Lower lobe of right lung (tissue), 2 donors: ENCODE data around the gene PLXNB1. TPM values are rescaled to one million over a fixed set of nuclear protein-coding genes. Genes with fewer than 3 reads are reported as not detected.

Source experiments
- ATAC-seq, 2 donors: fragments of 200-7000 bp; cut with Tn5 transposase; one replicate each; pipeline ENCODE4 v1.9.1; 2020 to 2022; ENCODE audit warnings: mild to moderate bottlenecking in 2 of 2, moderate library complexity in 2 of 2
- DNase-seq: peaks from one replicate; pipeline ENCODE4 v3.0.0-alpha.2; 2020
- H3K27ac ChIP-seq: fragments of 200-600 bp; one replicate; pipeline ENCODE4 v1.8.0; 2022
- H3K27me3 ChIP-seq: fragments of 200-600 bp; one replicate; pipeline ENCODE4 v1.8.0; 2022; ENCODE audit warnings: low read depth
- H3K36me3 ChIP-seq: fragments of 200-600 bp; one replicate; pipeline ENCODE4 v1.8.0; 2022; ENCODE audit warnings: mild to moderate bottlenecking
- H3K4me1 ChIP-seq: fragments of 200-600 bp; one replicate; pipeline ENCODE4 v1.8.0; 2022
- H3K4me3 ChIP-seq: fragments of 200-600 bp; one replicate; pipeline ENCODE4 v1.8.0; 2022; ENCODE audit warnings: mild to moderate bottlenecking
- H3K9me3 ChIP-seq: fragments of 200-600 bp; one replicate; pipeline ENCODE4 v1.8.0; 2022
- CTCF ChIP-seq: fragments of 200-600 bp; IDR thresholded peaks from one replicate; pipeline ENCODE4 v1.8.0; 2022; ENCODE audit warnings: antibody characterized with exemption, mild to moderate bottlenecking
- intact Hi-C: fragments of 100-400 bp; cut with DNase I; formaldehyde crosslinking; loops from one replicate; pipeline ENCODE4 v1.11.0; 2022
- total RNA-seq: library from RNA; stranded (reverse); fragmentation: NEBNext Ultra II Directional; extraction: Animal tissue kit (Norgen Biotek cat#: 25700); gene quantifications from one replicate; pipeline ENCODE4 v1.2.1, GENCODE V29; 2021
- donor health status: DM: no; HTN: yes; CAD: no; lungs with severe emphysema.

The PLXNB1 gene
- total RNA-seq, 1 donor from 2014 or later = 94.3 TPM

- H3K36me3 ChIP-seq = peaks cover 14% of the 10 kb centered on the region
- peak; percentile 83 for DNase-seq
- peak overlapping the region; percentile 86 for H3K4me3 ChIP-seq
- peak overlapping the region; percentile 89 for H3K27ac ChIP-seq
- H3K9me3 ChIP-seq = no peaks in the 10 kb centered on the region
- ATAC-seq = peak; percentile 73
- H3K4me1 ChIP-seq = peaks cover 60% of the 10 kb centered on the region
- intact Hi-C loops = no loop called here
- H3K27me3 ChIP-seq = peaks cover 4% of the 10 kb centered on the region
- no peak for TF ChIP-seq CTCF
Measured at GRCh38 chr3:48429317-48429959, 448 bp downstream of the PLXNB1 start.

GRCh38 chr3:48428572-48429316 lies 1.1 kb downstream of the PLXNB1 start:
- intact Hi-C loops = no loop called here
- peaks cover 55% of the 10 kb centered on the region for H3K4me1 ChIP-seq
- TF ChIP-seq CTCF = no peak
- no peaks in the 10 kb centered on the region for H3K9me3 ChIP-seq
- H3K27ac ChIP-seq = peak overlapping the region; percentile 89
- peaks cover 4% of the 10 kb centered on the region for H3K27me3 ChIP-seq
- H3K4me3 ChIP-seq = peak overlapping the region; percentile 86
- peak; percentile 53 for DNase-seq
- ATAC-seq = peak; percentile 6 to 61
- peaks cover 19% of the 10 kb centered on the region for H3K36me3 ChIP-seq

- H3K36me3 ChIP-seq = peaks cover 16% of the 10 kb centered on the region
- peak overlapping the region; percentile 89 for H3K27ac ChIP-seq
- intact Hi-C loops = no loop called here
- peak overlapping the region; percentile 86 for H3K4me3 ChIP-seq
- no peaks in the 10 kb centered on the region for H3K9me3 ChIP-seq
- no peak for TF ChIP-seq CTCF
- no peak for DNase-seq
- peaks cover 50% of the 10 kb centered on the region for H3K4me1 ChIP-seq
- peaks cover 4% of the 10 kb centered on the region for H3K27me3 ChIP-seq
- no peak for ATAC-seq
Measured at GRCh38 chr3:48428088-48428571, 1.8 kb downstream of the PLXNB1 start.

GRCh38 chr3:48427630-48427962 lies 2.3 kb downstream of the PLXNB1 start:
- intact Hi-C loops = no loop called here
- peaks cover 14% of the 10 kb centered on the region for H3K36me3 ChIP-seq
- ATAC-seq (no peak), DNase-seq (no peak)
- H3K9me3 ChIP-seq = no peaks in the 10 kb centered on the region
- no peak for TF ChIP-seq CTCF
- peaks cover 50% of the 10 kb centered on the region for H3K4me1 ChIP-seq
- peak overlapping the region; percentile 86 for H3K4me3 ChIP-seq
- peak overlapping the region; percentile 89 for H3K27ac ChIP-seq
- H3K27me3 ChIP-seq = peaks cover 4% of the 10 kb centered on the region

- intact Hi-C loops = no loop called here
- Histone ChIP-seq H3K9me3 (no peaks in the 10 kb centered on the region), H3K4me3 (peak overlapping the region; percentile 86), H3K27ac (peak overlapping the region; percentile 89), H3K27me3 (peaks cover 4% of the 10 kb centered on the region), H3K4me1 (peaks cover 50% of the 10 kb centered on the region), H3K36me3 (peaks cover 14% of the 10 kb centered on the region)
- TF ChIP-seq CTCF = no peak
- ATAC-seq (no peak), DNase-seq (no peak)
Measured at GRCh38 chr3:48426944-48427629, 2.8 kb downstream of the PLXNB1 start.
